HS-5 (cell line): ENCODE results near the gene RAI1.

Source experiments
- DNase-seq: peaks from one replicate; pipeline ENCODE4 v3.0.0-alpha.2; 2012; ENCODE audit warnings: low read depth

The RAI1 gene

DNA sequence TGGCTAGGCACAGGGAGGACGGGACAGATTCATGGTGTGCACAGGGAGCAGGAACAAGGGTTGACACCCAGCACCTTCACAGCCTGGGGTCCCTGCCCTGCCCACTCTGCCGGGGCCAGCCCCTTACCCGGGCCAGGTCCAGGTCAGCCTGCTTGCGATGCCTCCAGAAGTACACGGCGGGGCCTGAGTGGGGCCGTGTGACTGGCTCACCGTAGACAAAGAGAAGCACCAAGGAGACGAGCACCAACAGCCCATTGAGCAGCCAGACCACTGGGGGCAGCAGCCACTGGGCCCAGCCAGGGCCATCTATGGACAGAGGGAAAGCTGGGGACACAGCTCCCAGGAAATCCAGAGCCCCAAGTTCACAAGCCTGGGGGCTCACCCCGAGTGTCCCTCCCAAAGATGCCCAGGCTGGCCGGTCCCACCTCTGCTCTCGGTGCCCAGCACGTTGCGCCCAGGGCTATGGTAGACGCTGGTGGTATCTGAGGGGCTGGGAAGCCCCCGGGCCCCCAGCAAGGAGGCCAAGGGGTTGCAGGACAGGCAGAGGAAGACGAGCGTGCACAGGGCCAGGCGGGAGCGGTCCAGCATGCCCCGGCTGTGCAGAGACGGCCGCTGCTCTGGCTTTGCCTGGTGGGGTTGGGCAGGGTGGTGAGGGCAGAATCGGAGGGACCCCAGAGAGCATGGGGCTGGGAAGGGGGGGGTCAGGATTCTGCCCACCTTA, 135.7 kb downstream of the RAI1 start:
- DNase-seq, result no peak

- DNase-seq, result no peak
Measured at GRCh38 chr17:17817552-17817947, 136.3 kb downstream of the RAI1 start.

GRCh38 chr17:17818088-17818526, 136.8 kb downstream of the RAI1 start:
- no peak for DNase-seq

- no peak for DNase-seq
Measured at GRCh38 chr17:17819111-17819510, 137.9 kb downstream of the RAI1 start.

DNA sequence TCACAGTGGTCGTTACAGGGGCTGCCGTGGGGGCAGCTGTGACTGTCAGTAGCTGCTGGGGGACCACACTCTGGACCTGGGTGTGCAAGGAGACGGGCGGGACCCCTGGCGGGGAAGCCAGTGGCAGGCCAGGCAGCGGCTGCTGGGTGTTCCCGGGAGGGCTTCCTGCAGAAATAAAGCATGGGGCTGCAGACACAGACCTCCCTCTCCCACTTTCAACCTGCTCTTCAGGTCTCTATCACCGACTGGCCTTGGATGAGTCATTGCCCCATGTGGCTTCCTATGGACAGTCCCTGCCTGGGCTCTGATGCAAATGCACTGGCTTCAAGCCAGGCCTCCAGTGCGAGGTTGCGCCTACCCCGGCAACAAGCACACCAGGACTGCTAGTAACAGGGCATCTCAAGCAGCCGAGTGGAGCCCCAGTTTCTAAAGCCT, 138.3 kb downstream of the RAI1 start:
- DNase-seq, result no peak

DNA sequence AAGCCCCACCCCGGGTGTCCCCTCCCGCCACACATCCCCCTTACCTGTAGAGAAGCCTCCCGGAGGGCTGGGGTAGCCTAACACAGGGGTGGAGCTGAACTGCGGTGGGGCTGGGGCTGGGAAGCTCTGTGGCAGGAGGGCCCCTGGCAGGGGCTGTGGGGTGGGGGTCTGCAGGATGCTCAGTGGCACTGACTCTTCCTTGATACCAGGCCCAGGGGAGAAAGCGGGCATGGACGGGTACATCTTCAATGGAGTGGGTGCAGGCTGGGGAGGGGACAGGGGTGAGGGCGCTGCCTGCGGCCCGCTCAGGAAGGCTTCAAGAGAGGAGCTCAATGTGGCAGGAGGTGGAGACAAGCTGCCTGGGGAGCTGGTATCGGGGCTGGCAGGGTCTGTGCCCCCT, 138.8 kb downstream of the RAI1 start:
- DNase-seq, result no peak

- DNase-seq, result no peak
Measured at GRCh38 chr17:17820463-17821158, 139.4 kb downstream of the RAI1 start.

DNA sequence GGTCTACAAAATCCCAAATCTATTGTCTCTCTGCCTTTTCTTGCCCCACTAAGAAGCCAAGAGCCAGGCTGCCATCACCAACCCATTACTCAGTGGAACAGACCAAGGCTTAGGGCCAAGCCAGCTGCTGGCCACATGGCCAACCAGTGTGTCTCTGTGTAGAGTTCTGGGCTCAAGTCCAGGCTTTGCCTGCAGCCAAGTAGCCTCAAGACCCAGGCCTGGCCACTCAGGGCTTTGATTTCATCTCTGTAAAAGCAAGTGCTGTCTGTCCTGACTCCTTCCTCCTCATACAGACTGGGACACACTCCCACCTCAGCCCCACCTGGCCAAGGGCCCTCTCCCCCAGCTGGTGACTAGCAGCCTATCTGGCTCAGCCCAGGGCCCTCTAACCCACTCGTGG, 140.9 kb downstream of the RAI1 start:
- no peak for DNase-seq

GRCh38 chr17:17822616-17823015, 141.4 kb downstream of the RAI1 start:
- no peak for DNase-seq

GRCh38 chr17:17823433-17824118, 142.3 kb downstream of the RAI1 start:
- DNase-seq, result no peak

GRCh38 chr17:17824119-17824782, 143.0 kb downstream of the RAI1 start:
- no peak for DNase-seq

GRCh38 chr17:17824783-17825614, 143.7 kb downstream of the RAI1 start:
- no peak for DNase-seq

DNA sequence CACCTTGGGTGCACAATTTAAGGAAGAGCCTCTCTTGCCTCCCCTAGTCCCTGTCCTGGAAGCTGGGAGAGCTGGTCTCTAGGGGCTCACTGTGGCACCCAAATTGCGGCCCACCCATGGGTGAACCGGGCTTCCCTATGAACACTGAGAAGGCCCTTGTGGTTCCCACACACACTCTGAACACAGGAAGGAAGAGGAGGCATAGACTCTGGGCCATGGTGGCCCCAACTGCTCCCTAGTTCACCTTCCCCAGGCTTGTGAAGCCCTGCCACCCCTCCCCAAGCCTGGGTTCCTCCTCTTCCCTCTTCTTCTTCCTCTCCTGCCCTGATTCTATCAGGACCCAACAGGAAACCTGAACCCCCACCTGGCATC, 145.1 kb downstream of the RAI1 start:
- no peak for DNase-seq

- DNase-seq, result no peak
Measured at GRCh38 chr17:17826942-17827785, 145.9 kb downstream of the RAI1 start.

GRCh38 chr17:17827826-17828621, 146.8 kb downstream of the RAI1 start:
- DNase-seq, result no peak

DNA sequence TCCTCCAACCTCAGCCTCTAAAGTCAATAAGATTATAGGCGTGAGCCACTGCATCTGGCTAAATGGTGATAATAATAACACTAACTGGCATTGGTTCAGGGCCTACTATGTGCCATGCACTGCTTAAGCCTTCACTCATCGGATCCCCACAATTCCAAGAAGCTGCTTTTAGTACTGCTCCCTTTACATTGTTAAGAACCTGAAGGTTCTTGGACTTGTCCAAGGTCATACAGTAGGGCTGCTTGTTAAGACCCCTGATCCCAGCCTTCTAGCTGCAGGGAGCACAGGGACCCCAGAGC, 149.0 kb downstream of the RAI1 start:
- DNase-seq, result no peak

- no peak for DNase-seq
Measured at GRCh38 chr17:17830740-17831207, 149.5 kb downstream of the RAI1 start.

DNA sequence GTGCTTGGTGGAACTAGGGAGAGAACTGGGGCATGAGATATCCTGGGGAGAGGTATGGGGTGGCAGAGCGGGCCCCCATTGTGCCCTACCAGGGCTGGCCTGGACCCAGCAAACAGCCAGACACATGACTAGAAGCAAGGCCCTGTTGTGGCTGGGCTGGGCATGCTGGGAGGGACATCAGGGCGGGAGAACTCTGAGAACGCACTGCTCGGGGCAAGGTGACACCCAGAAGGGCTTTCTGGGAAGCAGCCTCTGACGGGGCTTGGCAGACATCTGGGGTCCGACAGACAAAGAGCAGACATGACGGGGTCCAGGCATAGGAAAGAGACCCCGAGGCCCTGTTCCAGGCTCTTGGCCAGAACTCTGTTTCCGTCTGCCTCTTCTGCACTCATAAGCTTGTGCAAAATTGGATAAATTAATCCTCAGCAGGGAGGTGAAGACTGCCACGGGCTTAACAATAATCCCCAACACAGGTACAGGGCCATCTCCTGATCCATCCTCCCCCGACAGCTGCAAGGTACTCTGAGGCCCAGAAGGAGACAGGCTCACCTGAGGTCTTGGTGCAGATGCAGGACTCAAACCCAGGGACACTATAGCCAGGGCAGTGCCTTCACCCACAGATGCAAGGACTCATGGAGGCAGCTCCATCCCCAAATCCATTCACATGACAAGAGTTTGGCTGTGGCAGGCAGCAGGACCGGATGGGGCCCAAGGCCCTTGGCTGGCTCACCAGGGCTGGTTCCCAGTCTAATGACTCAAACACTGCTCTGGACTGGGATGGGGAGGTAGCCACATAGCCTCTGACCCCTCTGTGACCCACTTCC, 150.2 kb downstream of the RAI1 start:
- DNase-seq, result no peak

DNA sequence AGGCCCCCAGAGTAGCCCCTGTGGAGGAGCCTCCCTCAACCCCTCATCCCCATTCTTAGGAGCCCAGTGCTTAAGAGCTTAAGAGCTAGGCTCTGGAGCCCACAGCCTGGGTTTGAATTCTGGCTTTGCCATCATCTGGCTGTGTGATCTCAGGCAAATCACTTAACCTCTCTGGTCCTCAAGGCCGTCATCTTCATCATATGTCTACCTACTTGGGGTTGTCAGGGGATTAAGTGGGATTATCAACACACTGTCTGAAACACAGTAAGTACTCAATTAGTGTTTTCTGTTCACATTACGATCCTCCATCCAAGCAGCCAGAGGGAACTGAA, 150.7 kb downstream of the RAI1 start:
- DNase-seq, result no peak
